GM20431 (cell line): ENCODE results near the gene ERBIN.

Source experiments
- in situ Hi-C: fragments of 300-500 bp; cut with MseI, MboI; formaldehyde crosslinking; loops from one replicate; pipeline ENCODE4 v1.15.0; 2020; ENCODE audit warnings: low sequenced_read_pairs; ENCODE audit not compliant: unreplicated experiment

The ERBIN gene

GRCh38 chr5:65926276-65926783 lies at the start of gene ERBIN:
Gene ERBIN (plus strand): TSS chr5:65926575. CDS start chr5:65992719, 66,144 bp downstream.
- in situ Hi-C loops = no loop called here

GRCh38 chr5:65876970-65877369 lies 49.4 kb upstream of the ERBIN start:
- in situ Hi-C loops = loop anchor here (25.0 kb wide), 1 partner anchor 260 kb away; the partner anchor contains the start of gene SREK1

- in situ Hi-C loops = loop anchor here (25.0 kb wide), 1 partner anchor 258 kb away; the partner anchor contains the start of gene SREK1
These were observed 46.6 kb upstream of the ERBIN start for GRCh38 chr5:65879668-65880256.

- in situ Hi-C loops = loop anchor here (25.0 kb wide), 1 partner anchor 257 kb away; the partner anchor contains the start of gene SREK1
These were observed 45.8 kb upstream of the ERBIN start for GRCh38 chr5:65880496-65881072.

- in situ Hi-C loops = loop anchor here (25.0 kb wide), 1 partner anchor 255 kb away; the partner anchor contains the start of gene SREK1
These were observed 44.1 kb upstream of the ERBIN start for GRCh38 chr5:65882278-65882677.

- in situ Hi-C loops = loop anchor here (25.0 kb wide), 1 partner anchor 254 kb away; the partner anchor contains the start of gene SREK1
These were observed 42.9 kb upstream of the ERBIN start for GRCh38 chr5:65883461-65883860.

GRCh38 chr5:65886387-65886786 lies 40.0 kb upstream of the ERBIN start:
- in situ Hi-C loops = loop anchor here (25.0 kb wide), 1 partner anchor 251 kb away; the partner anchor contains the start of gene SREK1

- in situ Hi-C loops = loop anchor here (25.0 kb wide), 1 partner anchor 245 kb away; the partner anchor contains the start of gene SREK1
These were observed 34.4 kb upstream of the ERBIN start for GRCh38 chr5:65892024-65892423.

GRCh38 chr5:65892801-65893200 lies 33.6 kb upstream of the ERBIN start:
- in situ Hi-C loops = loop anchor here (25.0 kb wide), 1 partner anchor 244 kb away; the partner anchor contains the start of gene SREK1

GRCh38 chr5:65893749-65894430 lies 32.5 kb upstream of the ERBIN start:
- in situ Hi-C loops = loop anchor here (25.0 kb wide), 1 partner anchor 243 kb away; the partner anchor contains the start of gene SREK1

- in situ Hi-C loops = loop anchor here (25.0 kb wide), 1 partner anchor 241 kb away; the partner anchor contains the start of gene SREK1
These were observed 30.5 kb upstream of the ERBIN start for GRCh38 chr5:65895891-65896290.

GRCh38 chr5:65900746-65901145 lies 25.6 kb upstream of the ERBIN start:
- in situ Hi-C loops = no loop called here

GRCh38 chr5:65902104-65902503 lies 24.3 kb upstream of the ERBIN start:
- in situ Hi-C loops = no loop called here

- in situ Hi-C loops = no loop called here
These were observed 22.8 kb upstream of the ERBIN start for GRCh38 chr5:65903581-65903980.

GRCh38 chr5:65906256-65906655 lies 20.1 kb upstream of the ERBIN start:
- in situ Hi-C loops = no loop called here

- in situ Hi-C loops = no loop called here
These were observed 19.2 kb upstream of the ERBIN start for GRCh38 chr5:65907135-65907534.

- in situ Hi-C loops = no loop called here
These were observed 15.7 kb upstream of the ERBIN start for GRCh38 chr5:65910711-65911110.

- in situ Hi-C loops = no loop called here
These were observed 14.1 kb upstream of the ERBIN start for GRCh38 chr5:65912311-65912710.

GRCh38 chr5:65913519-65913918 lies 12.9 kb upstream of the ERBIN start:
- in situ Hi-C loops = no loop called here

GRCh38 chr5:65914641-65915196 lies 11.7 kb upstream of the ERBIN start:
- in situ Hi-C loops = no loop called here
